Thyroid gland (tissue), 4 donors: Measurements from ENCODE around the gene SCARF2.

ENCODE experiments used
- POLR2A ChIP-seq, 2 donors: fragments of 450-650 bp; IDR thresholded peaks; one replicate each; pipeline ENCODE4 v1.6.1; 2017; ENCODE audit warnings: antibody characterized with exemption in 2 of 2, mild to moderate bottlenecking in 2 of 2, moderate library complexity in 1 of 2
- TF ChIP-seq, protein P1 (sequence below), 6 experiments: fragments of 200-600 bp in 3 of 6; fragments of 450-650 bp in 3 of 6; sonication (generic) in 3 of 6; IDR thresholded peaks; one replicate each; pipeline ENCODE4 v1.5.1; 2016 to 2019; ENCODE audit warnings: antibody characterized with exemption in 6 of 6, mild to moderate bottlenecking in 2 of 6, inconsistent platforms in 1 of 6, moderate library complexity in 1 of 6

DNA sequence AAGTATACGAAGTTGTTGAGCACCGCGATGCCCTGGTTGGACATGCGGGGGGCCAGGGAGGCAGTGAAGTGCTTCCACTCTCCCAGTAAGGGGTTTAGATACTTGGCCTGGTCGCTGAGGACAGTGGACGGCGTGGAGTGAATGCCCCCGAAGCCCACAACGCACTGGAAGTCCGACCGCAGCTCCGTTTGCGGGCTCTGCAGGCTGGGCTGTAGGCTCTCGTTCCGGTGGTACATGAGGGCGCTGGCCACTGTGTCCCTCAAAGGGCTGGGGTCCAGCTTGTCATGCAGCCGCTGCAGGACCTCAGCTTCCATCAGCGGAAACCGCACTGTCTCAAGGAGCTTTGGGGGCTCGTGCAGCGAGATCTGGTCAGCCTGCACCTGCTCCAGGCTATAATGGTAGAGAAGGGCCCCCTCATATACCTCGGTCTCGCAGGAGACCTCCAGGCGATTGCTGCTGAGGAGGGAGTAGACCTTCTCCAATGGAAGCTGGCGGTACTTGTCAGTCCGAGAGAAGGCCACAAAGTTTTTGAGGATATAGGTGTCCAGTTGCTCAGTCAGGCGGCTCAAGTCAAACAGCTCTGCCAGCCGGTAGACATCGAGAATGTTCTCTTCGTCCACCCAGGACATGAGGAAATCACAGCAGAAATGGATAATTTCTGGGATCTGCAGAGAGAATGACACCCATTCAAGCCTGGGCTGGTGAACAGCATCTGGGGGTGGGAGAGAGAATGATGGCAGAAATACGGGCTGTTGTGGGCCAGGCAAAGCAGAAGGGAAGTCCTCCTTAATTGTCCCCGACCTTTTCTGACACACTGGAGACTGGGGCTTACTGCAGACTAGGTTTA lies 27.5 kb upstream of the SCARF2 start:
- TF ChIP-seq, protein P1, sequence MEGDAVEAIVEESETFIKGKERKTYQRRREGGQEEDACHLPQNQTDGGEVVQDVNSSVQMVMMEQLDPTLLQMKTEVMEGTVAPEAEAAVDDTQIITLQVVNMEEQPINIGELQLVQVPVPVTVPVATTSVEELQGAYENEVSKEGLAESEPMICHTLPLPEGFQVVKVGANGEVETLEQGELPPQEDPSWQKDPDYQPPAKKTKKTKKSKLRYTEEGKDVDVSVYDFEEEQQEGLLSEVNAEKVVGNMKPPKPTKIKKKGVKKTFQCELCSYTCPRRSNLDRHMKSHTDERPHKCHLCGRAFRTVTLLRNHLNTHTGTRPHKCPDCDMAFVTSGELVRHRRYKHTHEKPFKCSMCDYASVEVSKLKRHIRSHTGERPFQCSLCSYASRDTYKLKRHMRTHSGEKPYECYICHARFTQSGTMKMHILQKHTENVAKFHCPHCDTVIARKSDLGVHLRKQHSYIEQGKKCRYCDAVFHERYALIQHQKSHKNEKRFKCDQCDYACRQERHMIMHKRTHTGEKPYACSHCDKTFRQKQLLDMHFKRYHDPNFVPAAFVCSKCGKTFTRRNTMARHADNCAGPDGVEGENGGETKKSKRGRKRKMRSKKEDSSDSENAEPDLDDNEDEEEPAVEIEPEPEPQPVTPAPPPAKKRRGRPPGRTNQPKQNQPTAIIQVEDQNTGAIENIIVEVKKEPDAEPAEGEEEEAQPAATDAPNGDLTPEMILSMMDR (IDR thresholded peaks at IDR 0.05) = no peak
- TF ChIP-seq POLR2A (IDR thresholded peaks at IDR 0.05) = no peak
